ENCODE measurements around the gene LRP3. TPM values are rescaled to one million over a fixed set of nuclear protein-coding genes. Genes with fewer than 3 reads are reported as not detected.

Gene LRP3
- total RNA-seq, 2 donors from 2014 or later, result 16.3 to 22.2 TPM

GRCh38 chr19:33236696-33237390 is 42.7 kb downstream of the LRP3 start:
- TF ChIP-seq CTCF (IDR thresholded peaks at IDR 0.05), result no peak
- H3K9me3 ChIP-seq, result no peaks in the 10 kb centered on the region
- peaks cover 0 to 2% of the 10 kb centered on the region in 2 donors for H3K27me3 ChIP-seq
- no peak for DNase-seq (ENCODE audit: low spot score)
- no peaks in the 10 kb centered on the region for H3K4me1 ChIP-seq
- no peaks in the 10 kb centered on the region for H3K36me3 ChIP-seq
- no peak overlapping the region for H3K4me3 ChIP-seq
- no peak overlapping the region for H3K27ac ChIP-seq

- Histone ChIP-seq H3K9me3 (no peaks in the 10 kb centered on the region), H3K4me3 (no peak overlapping the region), H3K36me3 (no peaks in the 10 kb centered on the region), H3K27ac (no peak overlapping the region), H3K27me3 (peaks cover 0 to 2% of the 10 kb centered on the region in 2 donors), H3K4me1 (no peaks in the 10 kb centered on the region)
- no peak for TF ChIP-seq CTCF (IDR thresholded peaks at IDR 0.05)
- DNase-seq (ENCODE audit: low spot score), result no peak
Measured at GRCh38 chr19:33238481-33239149, 44.5 kb downstream of the LRP3 start.

- peaks cover 0 to 2% of the 10 kb centered on the region in 2 donors for H3K27me3 ChIP-seq
- no peak overlapping the region for H3K4me3 ChIP-seq
- H3K4me1 ChIP-seq, result no peaks in the 10 kb centered on the region
- H3K36me3 ChIP-seq, result no peaks in the 10 kb centered on the region
- TF ChIP-seq CTCF (IDR thresholded peaks at IDR 0.05), result no peak
- no peak overlapping the region for H3K27ac ChIP-seq
- H3K9me3 ChIP-seq, result no peaks in the 10 kb centered on the region
- DNase-seq (ENCODE audit: low spot score), result no peak
Measured at GRCh38 chr19:33239223-33239975, 45.3 kb downstream of the LRP3 start.

- no peaks in the 10 kb centered on the region for H3K36me3 ChIP-seq
- H3K4me1 ChIP-seq, result no peaks in the 10 kb centered on the region
- no peak for TF ChIP-seq CTCF (IDR thresholded peaks at IDR 0.05)
- DNase-seq (ENCODE audit: low spot score), result no peak
- H3K27me3 ChIP-seq, result no peaks in the 10 kb centered on the region
- no peak overlapping the region for H3K27ac ChIP-seq
- H3K9me3 ChIP-seq, result no peaks in the 10 kb centered on the region
- no peak overlapping the region for H3K4me3 ChIP-seq
Measured at GRCh38 chr19:33240181-33240771, 46.1 kb downstream of the LRP3 start.

GRCh38 chr19:33241091-33241529 is 47.0 kb downstream of the LRP3 start:
- Histone ChIP-seq H3K36me3 (no peaks in the 10 kb centered on the region), H3K9me3 (peaks cover 6 to 7% of the 10 kb centered on the region in 2 donors), H3K4me1 (no peaks in the 10 kb centered on the region), H3K4me3 (no peak overlapping the region), H3K27me3 (no peaks in the 10 kb centered on the region), H3K27ac (no peak overlapping the region)
- TF ChIP-seq CTCF (IDR thresholded peaks at IDR 0.05), result no peak
- no peak for DNase-seq (ENCODE audit: low spot score)
